ENCODE measurements around the gene FRK.
"Not testable (repeated sequence)": the region's sequence is repeated elsewhere in the genome, so short reads cannot be mapped to it uniquely, and the experiment has no call there.

Gene FRK

DNA sequence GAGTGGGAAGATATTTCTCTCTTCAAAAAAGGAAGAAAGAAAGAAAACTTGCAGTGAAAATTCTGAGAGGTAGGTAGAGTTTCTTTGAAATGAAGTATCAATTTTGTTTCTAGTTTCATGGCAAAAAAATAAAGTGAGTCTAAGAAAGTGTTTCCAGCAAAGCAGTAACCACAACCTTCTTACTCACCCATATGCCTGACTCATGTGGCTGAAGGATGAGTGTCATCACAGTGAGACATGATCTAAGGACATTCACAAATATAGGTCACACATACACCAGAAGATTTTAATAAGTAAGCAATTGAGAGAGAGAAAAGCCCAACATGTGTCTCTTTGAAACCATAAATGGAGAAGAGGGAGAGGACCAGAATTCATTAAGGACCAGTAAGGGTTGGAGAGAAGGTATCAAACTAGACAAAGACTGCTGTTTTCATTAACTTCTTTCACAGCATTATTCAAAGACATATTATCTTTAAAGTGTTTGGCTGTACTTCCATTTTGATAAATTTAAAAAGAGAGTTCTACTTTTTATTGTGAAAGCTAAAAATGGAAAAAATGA is 169.5 kb downstream of the FRK start:
- no peak for DNase-seq (ENCODE audit: insufficient read length, low spot score)
- TF ChIP-seq, protein P1, sequence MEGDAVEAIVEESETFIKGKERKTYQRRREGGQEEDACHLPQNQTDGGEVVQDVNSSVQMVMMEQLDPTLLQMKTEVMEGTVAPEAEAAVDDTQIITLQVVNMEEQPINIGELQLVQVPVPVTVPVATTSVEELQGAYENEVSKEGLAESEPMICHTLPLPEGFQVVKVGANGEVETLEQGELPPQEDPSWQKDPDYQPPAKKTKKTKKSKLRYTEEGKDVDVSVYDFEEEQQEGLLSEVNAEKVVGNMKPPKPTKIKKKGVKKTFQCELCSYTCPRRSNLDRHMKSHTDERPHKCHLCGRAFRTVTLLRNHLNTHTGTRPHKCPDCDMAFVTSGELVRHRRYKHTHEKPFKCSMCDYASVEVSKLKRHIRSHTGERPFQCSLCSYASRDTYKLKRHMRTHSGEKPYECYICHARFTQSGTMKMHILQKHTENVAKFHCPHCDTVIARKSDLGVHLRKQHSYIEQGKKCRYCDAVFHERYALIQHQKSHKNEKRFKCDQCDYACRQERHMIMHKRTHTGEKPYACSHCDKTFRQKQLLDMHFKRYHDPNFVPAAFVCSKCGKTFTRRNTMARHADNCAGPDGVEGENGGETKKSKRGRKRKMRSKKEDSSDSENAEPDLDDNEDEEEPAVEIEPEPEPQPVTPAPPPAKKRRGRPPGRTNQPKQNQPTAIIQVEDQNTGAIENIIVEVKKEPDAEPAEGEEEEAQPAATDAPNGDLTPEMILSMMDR (IDR thresholded peaks at IDR 0.05; ENCODE audit: insufficient read depth, missing control alignments), result no peak
- no peak for FAIRE-seq

DNA sequence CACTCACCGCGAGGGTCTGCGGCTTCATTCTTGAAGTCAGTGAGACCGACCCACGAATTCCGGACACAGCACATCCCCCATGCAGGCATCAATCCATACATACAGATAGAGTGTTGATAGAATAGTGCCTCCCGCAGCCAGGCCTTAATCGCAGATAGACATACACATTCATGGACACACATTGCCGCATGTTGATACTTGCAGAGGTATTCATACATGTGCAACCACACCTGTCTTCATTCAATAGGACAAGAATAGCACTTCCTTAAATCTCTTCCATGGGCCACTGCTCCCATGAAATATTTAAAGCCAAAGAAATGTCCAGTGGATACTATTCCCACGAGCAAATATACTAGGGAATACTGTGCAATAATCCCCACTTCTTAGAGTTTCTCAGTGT is 170.5 kb downstream of the FRK start:
- FAIRE-seq (no peak), DNase-seq (ENCODE audit: insufficient read length, low spot score) (no peak)

DNA sequence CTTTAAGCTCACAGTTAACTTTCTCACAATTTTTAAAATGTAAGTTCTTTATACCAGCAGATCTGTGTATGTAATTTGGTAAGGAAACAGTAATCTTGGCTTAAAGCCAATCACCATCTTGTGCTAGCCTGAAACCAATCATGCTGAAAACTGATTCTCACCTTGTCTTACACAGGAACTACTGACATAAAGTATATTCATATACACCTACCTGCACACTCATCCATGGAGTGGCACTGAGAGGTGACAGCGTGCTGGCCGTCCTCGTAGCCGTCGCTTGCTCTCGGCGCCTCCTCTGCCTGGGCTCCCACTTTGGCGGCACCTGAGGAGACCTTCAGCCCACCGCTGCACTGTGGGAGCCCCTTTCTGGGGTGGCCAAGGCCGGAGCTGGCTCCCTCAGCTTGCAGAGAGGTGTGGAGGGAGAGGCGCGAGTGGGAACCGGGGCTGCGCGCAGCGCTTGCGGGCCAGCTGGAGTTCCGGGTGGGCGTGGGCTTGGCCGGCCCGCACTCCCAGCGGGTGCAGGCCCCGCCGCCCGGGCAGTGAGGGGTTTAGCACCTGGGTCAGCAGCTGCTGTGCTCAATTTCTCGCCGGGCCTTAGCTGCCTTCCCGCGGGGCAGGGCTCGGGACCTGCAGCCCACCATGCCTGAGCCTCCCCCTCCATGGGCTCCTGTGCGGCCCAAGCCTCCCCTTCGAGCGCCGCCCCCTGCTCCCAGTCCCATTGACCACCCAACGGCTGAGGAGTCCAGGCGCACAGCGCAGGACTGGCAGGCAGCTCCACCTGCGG is 171.8 kb downstream of the FRK start:
- DNase-seq (ENCODE audit: insufficient read length, low spot score); FAIRE-seq: not testable (repeated sequence)

More for the DNA sequence above, 170.5 kb downstream of the FRK start:
- TF ChIP-seq, protein P1 (IDR thresholded peaks at IDR 0.05; ENCODE audit: insufficient read depth, missing control alignments), result no peak

DNA sequence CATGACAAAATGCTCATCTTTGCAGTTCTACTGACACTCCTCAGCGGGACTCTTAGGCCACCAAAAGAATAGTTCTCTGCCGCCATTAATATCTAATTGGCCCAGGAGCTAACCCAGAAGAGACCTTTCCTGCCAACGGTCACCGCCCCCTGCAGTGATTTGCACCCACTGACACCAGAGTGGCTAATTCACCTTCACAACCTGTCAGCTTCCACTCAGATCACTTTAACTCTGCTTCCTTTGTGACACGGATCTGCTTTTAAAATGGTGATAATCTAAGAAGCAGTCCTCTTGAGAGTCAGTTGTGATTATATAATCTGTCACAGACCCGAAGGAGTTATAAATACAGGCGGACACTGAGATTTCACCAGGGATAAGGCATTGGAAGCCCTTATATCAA is 172.8 kb downstream of the FRK start:
- no peak for FAIRE-seq

DNA sequence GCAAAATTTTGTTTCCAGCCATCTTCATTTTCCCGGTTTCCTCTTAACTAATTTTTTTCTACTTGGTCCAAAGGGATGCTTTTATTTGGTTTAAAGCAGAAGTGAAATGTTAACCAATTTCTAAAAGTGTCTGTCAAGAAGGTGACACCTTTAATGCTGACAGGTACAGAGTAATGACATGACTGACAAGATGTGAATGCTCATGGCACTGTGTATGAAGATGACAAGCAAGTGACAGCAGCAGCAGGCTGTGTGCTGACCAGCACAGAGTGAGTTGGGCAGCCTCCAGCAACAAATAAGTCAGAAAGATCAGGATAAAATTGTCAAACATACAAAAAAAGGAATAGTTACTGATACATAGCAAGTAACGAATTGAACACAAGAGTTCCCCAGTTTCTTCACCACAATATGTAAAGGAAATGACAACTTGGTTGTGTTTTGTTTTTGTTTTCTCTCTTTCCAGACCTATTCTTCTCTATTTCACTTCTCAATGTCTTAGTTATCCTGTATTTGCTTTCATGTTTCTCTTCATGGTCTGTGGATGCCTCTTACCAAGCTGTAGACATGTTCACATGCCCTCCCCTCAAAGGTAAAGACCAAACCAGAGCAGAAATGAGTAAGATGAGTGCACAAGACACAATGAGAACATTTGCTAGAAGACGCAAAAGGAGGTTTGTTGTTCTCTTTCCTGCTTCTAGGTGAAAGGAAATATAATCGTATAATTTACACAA is 174.9 kb downstream of the FRK start:
- no peak for DNase-seq (ENCODE audit: insufficient read length, low spot score)
- TF ChIP-seq, protein P1 (IDR thresholded peaks at IDR 0.05; ENCODE audit: insufficient read depth, missing control alignments), result no peak
- no peak for FAIRE-seq

More for the DNA sequence above, 172.8 kb downstream of the FRK start:
- DNase-seq (ENCODE audit: insufficient read length, low spot score), result no peak
- TF ChIP-seq, protein P1 (IDR thresholded peaks at IDR 0.05; ENCODE audit: insufficient read depth, missing control alignments), result no peak

DNA sequence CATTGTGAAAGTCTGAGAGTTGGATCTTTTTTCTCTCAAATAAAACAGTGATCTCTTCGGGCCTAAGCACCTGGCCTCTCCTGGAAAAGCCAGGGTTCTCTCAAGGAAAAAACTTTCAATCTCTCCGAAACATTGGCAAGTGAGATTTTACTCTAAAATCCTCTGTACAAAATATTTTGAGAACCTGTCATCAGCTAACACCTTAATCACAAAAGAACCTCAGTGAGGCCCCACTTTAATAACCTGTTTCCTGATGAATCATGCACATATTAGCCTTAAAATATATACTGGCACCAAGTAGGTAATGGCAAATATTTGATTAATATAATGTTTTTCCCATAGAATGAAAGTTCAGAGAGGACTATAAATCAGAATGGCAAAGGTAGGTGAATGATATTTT is 177.9 kb downstream of the FRK start:
- no peak for FAIRE-seq
- TF ChIP-seq, protein P1 (IDR thresholded peaks at IDR 0.05; ENCODE audit: insufficient read depth, missing control alignments), result no peak
- no peak for DNase-seq (ENCODE audit: insufficient read length, low spot score)

DNA sequence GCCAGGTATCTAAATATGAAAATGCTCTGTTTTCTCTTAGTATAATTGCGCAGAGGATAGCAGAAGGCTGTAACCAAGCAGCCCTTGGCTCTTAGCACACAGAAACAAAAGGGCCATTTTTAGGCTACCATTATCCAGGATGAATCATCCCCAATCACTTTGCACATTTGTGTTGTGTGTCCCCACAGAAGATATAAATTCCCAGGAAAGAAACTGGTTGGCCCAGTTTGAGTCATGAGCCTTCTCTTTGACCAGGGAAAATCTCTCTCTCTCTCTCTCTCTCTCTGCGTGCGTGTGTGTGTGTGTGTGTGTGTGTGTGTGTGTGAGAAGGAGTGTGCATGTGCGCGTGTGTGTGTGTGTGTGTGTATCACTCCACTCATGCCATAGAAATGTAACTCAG is 178.5 kb downstream of the FRK start:
- no peak for FAIRE-seq
- no peak for DNase-seq (ENCODE audit: insufficient read length, low spot score)
- TF ChIP-seq, protein P1 (IDR thresholded peaks at IDR 0.05; ENCODE audit: insufficient read depth, missing control alignments), result no peak
